HG03097 (cell line): ENCODE measurements around the gene VPS52.
"Not testable (repeated sequence)": the region's sequence is repeated elsewhere in the genome, so short reads cannot be mapped to it uniquely, and the experiment has no call there.

Experiments used
- ATAC-seq: cut with Tn5 transposase; IDR thresholded peaks from one replicate; pipeline ENCODE4 v1.9.1; 2021; ENCODE audit not compliant: unreplicated experiment, low FRiP score

VPS52 gene

DNA sequence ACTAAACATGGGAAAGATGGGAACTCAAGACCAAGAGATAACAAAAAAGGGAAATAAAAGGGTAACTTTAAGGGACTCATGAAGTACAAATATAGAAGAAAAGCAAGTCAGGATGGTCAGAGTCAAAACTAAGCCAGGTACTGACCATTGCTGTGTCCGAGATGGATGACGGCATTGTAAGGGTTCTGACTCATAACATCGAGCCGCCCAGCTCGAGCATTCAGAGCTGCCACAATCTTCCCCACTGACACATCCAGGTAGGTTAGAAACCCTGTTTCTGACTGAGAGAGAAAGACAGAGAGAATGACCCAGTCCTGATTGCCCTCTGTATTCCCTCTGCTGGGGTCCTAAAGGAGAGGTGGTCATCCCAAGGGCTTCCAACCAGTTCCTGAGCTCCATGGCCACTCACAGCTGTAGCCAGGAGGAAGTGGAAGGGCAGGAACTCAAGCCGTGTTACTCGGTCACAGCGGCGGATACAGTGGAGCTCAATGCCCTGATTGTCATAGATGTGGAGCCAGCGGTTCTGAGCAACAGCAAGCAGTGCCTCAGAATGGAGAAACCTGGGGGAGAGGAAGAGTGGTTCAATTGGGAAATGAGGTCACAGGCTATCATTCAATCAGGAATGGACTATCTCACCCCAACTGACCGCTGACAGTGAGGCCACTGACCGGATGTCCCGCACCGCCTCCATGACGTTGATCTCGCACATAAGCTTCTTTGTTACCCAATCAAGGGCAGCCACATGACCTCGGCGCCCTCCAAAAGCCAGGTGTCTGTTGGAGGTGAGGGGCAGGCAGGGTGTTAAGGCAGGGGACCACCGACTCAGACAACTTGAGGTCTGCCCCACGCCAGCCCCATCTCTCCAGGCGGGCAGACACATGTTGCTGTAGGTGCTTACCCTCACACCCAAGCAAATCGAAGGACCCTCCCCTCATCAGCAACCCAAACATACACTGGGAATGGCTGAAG, 15.6 kb upstream of the VPS52 start:
- ATAC-seq, result no peak

DNA sequence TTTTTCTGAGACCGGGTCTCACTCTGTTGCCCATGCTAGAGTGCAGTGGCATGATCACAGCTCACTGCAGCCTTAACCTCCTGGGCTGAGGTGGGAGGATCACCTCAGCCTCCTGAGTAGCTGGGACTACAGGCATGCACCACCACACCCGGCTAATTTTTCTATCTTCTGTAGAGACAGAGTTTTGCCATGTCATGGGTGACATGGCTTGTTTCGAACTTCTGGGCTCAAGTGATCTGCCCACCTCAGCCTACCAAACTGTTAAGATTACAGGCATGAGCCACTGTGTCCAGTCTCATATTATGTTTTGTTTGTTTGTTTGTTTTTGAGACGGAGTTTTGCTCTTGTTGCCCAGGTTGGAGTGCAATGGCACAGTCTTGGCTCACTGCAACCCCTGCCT, 13.5 kb upstream of the VPS52 start:
- not testable (repeated sequence) for ATAC-seq

DNA sequence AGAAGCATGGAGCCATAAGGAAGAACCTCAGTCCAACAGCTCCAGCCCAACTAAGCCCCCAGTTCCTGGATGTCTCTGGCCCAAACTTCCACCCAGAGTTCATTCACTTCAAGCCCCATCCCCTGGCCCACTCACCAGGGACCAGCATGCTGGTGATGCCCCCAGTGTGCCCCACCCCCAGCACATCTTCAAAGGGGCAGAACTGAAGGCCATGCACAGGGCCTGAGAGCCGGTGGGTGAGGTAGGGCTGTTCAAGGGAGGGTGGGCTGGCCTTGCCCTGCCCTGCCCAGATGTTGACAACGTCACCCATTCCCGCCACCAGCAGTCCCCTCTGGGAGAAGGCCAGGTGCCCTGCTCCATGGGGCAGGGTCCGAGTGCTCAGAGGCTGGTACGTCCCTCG, 8.9 kb upstream of the VPS52 start:
- no peak for ATAC-seq

DNA sequence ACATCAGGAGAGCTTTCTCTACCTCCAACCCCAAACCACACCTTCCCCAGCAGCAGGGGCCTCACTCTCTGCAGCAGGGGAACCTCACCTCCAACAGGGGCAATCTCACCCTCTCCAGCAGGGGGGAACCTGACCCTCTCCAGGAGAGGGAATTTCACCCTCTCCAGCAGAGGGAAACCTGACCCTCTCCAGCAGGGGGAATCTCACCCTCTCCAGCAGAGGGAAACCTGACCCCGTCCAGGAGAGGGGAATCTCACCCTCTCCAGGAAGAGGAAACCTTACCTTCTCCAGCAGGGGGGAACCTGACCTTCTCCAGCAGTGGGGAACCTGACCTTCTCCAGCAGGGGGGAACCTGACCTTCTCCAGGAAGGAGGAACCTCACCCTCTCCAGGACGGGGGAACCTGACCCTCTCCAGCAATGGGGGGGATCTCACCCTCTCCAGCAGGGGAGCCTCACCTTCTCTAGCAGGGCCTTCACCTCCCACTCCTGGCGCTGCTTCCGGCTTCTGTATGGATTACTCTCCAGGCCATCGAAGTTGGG, 8.4 kb upstream of the VPS52 start:
- no peak for ATAC-seq

DNA sequence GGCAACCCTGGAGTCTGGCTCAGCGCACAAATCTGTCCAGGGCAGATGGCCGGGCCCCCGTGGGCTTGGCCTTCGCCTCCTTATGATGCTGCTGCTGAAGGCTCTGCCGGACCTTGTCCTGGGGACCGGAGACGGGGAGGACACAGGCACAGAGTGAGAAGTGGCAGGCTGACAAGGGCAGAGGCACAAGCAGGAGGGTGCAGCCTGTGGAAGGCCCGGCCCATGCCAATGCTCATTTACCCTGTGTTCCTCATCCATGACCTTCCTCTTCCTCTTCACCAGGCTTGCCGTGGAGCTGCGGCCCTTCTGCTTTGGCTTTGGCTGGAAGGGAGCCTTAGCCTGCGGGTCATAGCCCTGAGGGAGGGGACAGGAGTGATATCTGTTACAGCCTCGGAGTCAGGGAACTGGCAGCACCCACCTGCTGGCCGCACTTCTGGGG, 7.6 kb upstream of the VPS52 start:
- ATAC-seq, result no peak

DNA sequence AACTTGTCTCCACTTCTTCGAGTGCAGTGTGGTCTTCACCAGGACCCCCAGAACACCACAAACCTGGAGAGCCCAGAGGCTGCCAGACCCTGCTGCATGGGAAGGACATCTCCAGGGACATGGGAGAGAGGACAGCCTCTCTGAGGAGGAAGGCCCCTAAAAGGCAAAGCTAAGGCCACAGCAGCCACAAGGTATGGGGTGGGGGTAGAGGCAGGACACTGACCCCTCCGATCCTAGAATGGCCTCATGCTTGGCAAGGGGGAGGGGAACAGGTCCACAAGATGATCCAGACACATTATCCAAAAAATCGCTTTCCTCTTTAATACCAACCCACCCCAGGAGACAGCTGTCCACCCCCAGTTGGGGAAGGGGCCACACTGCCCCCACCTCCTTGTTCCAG, 7.1 kb upstream of the VPS52 start:
- no peak for ATAC-seq

DNA sequence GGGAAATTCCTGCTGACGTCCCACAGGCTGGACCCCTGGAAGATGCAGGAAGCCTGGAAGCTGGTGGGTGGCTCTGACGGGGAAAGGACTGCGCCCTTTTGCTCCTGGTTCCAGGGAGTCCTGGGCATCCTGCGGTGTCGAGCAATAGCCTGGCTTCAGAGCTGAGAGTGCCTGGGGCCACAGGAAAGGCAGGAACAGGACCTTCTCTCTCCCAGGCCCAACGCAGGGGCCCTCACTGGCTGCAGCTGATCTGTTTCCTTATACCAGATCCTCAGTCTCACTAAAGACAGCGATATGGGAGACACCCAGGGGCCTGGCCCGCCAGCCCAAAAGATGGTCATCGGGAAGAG, 6.7 kb upstream of the VPS52 start:
- ATAC-seq, result no peak

DNA sequence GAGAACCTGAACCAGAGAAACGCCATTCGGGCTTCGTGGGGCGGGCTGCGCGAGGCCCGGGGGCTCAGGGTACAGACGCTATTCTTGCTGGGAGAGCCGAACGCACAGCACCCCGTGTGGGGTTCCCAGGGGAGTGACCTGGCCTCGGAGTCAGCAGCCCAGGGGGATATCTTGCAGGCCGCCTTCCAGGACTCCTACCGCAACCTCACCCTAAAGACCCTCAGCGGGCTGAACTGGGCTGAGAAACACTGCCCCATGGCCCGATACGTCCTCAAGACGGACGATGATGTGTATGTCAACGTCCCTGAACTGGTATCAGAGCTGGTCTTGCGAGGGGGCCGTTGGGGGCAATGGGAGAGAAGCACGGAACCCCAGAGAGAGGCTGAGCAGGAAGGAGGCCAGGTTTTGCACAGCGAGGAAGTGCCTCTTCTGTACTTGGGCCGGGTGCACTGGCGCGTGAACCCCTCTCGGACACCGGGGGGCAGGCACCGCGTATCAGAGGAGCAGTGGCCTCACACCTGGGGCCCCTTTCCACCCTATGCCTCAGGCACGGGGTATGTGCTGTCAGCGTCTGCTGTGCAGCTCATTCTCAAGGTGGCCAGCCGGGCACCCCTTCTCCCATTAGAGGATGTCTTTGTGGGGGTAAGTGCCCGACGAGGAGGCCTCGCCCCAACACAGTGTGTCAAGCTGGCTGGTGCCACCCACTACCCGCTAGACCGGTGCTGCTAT, 6.2 kb upstream of the VPS52 start:
- no peak for ATAC-seq

DNA sequence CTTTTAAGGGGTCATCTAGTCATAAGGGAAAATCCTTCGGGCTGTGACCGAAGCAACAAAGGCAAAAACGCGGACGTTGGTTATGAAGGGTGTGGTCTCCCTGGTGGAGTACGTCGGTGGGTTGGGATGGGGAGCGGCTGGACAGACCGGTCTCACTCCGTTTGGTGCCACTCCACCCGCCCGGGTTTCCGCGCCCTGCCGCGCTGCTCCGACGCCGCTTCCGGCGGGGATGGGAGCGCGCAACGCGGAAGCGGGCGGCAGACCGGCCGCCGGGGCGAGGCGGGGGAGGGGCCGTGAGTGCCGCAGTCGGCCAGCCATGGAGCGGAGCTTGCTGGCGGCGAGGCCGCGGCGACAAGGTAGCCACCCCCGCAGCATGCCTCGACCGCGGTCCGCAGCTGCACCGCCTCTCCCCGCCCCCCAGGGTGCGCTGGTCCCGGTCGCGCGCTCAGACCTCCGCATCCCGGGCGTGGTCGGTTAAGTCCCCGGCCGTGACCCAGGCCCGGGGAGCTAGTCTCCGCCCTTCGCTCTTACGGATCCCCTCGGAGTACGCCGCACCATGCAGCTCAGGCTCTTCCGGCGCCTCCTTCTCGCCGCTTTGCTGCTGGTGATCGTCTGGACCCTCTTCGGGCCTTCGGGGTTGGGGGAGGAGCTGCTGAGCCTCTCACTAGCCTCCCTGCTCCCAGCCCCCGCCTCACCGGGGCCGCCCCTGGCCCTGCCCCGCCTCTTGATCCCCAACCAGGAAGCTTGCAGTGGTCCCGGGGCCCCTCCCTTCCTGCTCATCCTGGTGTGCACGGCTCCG, 5.4 kb upstream of the VPS52 start, which contains the start of gene B3GALT4:
Gene B3GALT4 (plus strand): TSS at position 260 of the 799 bp plus-strand sequence. CDS start 297 bp downstream, at position 557.
- peak; percentile 39 for ATAC-seq

DNA sequence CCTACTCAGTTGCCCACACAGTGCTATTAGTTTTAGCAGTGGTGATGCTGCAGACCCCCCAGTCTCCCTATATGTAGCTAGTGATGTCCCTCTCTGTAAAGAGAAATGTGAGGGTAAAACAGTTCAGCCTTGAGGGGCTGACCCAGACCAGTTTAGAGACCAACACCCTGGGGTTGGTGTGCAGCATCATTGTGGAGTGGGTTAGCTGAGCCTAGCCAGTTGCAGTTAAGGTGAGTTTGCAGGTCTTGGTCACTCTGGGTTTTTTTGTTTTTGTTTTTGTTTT, 4.8 kb upstream of the VPS52 start:
- no peak for ATAC-seq

DNA sequence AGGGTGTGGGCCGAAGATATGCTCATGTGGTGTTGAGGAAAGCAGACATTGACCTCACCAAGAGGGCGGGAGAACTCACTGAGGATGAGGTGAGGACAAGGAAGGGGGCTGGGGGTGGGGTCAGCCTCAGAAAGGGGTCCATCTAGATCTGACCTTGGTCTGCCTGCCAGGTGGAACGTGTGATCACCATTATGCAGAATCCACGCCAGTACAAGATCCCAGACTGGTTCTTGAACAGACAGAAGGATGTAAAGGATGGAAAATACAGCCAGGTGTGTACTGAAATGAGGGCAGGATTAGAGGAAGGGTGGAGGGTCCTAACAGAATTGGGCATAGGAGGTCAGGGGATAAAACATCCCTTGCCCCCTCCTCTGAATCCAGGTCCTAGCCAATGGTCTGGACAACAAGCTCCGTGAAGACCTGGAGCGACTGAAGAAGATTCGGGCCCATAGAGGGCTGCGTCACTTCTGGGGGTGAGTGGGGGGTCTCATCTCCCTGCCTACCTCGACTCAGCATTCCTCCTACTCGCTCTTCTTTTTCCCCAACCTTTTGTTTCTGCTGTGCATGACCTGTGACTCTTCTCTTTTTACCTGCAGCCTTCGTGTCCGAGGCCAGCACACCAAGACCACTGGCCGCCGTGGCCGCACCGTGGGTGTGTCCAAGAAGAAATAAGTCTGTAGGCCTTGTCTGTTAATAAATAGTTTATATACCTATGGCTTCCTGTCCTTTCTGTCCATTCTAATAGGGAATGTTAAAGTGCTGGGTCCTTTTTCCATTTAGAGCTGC, 4.3 kb upstream of the VPS52 start:
- not testable (repeated sequence) for ATAC-seq

DNA sequence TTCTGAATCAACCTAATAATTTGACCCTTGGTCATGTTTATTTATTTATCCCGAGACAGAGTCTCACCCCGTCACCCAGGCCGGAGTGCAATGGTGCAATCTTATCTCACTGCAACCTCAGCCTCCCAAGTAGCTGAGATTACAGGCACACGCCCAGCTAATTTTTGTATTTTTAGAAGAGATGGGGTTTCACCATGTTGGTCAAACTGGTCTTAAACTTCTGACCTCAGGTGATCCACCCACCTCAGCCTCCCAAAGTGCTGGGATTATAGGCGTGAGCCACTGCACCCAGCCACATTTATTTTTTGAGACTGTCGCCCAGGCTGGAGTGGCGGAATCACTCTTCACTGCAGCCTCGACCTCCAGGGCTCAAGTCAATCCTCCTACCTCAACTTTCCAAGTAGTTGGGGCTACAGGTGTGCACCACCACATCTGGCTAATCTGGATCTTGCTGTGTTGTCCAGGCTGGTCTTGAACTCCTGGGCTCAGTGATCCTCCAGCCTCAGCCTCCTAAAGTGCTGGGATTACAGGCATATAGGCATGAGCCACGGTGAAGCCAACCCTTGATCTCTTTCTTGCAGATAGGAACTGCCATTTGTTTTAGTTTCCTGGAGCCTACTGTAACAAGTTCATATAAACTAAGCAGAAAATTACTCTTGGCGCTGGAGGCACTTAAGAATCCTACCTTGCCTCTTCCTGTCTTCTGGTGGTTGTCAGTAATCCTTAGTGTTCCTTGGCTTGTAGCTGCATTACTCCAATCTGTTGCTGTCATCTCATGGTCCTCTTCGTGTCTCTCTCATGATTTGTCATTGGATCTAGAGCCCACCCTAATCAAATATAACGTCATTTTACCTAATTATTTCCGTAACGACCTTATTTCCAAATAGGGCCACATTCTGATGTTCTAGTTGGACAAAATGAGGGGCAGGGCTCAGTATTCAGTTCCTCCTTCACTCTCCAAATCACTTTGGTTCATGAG, 2.5 kb upstream of the VPS52 start:
- ATAC-seq, result no peak

DNA sequence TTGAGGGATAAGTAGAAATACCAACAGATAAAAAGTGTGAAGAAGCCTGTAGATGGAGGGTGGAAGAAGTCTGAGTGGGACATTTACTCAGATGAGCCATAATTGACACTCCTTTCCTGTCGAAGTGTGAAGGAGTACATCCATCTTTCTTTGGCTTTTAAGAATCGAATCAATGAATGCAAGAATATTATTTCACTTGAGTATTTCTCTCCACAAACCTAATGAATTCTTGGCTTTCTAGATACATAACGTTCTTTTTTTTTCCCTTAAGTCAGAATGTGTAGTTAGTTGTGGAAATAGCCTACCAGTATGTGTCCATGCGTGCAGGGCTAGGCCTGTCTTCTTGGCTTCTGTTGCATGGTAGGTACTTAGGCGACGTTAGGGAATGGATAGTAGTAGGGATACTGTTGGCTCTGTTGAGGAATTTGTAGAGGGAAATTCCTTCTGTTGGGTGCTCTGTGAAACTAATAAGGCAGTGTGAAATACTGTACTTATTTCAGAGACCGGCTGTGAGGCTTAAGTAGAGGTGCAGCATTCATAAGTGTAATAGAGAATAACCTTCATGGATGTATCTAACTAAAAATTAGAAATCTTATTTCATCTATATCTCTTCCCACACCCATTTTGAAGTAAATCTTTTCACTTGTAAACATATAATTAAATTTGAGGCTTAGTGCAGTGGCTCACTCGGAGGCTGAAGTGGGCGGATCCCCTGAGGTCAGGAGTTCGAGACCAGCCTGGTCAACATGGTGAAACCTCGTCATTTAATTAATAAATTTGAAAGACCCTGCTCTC, 1.6 kb upstream of the VPS52 start:
- no peak for ATAC-seq

DNA sequence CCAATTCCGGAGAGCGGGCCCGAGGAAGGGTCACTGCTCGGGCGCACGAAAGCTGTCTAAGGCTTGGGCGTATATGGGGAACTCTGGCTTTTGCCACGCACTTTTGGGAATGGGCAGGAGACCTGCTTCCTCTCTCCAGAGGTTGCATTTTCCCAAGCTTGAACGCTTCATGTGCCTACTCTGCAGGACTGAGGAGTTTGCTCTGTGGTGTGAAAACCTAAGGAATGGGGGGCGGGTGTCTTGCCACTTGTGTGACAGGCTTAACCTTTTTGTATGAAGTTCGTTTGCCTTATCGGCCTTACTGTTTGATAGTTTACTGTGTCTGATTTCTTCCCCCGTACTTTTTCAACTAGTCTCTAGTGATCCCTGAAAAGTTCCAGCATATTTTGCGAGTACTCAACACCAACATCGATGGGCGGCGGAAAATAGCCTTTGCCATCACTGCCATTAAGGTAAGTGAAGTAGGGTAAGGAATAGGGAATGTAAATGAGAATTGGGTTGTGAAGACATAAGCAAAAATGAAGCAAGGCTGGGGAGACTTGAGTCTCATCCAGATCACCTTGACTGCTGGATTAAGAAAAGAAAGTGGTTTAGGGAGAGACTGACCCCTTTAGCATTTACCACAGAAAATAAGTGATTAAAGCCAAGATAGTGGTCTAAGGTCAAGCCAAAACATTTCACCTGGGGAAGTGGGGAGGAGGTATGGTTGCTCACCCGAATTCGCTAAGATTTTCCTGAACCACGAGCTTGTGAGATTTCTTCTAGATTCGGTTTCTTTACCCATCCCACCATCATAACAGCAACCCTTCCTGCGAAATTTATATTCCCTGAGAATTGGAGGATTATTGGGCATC, 826 bp upstream of the VPS52 start:
- no peak for ATAC-seq

DNA sequence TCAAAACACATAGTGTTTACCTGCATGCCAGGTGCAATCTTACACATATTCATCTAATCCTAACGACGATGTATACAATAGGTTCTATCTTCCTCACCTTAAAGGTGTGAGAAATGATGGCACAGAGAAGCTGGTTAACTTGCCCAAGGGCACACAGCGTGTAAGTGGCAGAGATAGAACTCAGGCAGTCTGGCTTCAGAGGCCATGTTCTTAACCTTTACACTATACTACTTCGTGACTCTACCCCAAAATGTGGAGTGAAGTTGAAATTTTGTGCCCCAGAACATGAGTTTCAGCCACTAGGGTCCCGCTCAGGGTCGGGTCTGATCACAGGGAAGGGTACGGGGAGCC, 584 bp downstream of the VPS52 start:
- peak; percentile 3 for ATAC-seq

DNA sequence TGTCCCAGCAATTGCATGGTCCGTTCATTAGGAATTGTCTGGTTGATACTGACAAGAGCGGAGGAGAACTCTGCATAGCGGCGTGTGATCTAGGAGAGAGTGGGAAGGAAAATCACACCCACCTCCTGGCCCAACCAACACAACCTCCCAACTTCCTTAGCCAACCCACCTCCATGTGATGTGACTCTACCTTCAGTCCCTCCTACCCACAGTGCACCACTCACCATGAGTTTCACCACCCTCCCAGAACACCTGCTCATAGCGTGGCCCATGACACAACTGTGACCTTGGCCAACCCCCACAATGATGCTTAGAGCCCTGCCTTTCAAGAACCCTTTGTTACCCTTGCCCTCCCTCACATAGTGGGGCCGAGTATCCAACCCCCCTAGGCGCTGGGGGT, 7.7 kb downstream of the VPS52 start:
- ATAC-seq, result no peak

DNA sequence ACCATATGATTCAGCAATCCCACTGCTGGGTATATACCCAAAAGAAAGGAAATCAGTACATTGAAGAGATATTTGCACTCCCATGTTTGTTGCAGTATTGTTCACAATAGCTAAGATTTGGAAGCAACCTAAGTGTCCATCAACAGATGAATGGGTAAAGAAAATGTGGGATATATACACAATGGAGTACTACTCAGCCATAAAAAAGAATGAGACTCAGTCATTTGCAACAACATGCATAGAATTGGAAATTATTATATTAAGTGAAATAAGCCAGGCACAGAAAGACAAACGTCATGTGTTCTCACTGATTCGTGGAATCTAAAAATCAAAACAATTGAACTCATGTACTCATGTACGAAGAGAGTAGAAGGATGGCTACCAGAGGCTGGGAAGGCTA, 9.2 kb downstream of the VPS52 start:
- not testable (repeated sequence) for ATAC-seq
